ENCODE results near the gene DYSF.
A peak's percentile ranks its signal among the peaks of the same experiment; 100 is the strongest.

Gene DYSF

DNA sequence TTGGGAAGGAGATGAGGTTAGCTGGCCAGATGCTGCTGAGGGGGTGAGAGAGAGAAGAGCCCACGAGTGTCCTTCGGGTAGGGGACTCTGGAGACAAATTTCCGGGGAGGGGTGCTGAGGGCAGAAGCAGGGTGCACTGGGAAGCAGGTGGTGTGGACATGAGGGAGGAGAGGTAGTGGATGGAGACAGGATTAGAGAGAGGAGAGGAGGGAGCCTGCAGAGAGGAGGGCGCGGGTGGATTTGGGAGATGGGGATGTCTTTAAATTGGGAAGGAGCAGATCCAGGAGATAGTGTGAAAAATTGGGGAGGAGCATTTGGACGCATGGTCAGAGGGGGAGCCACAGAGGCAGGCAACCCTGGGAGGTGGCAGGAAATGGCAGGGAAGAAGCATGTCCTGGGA, 154.7 kb downstream of the DYSF start:
- Histone ChIP-seq H3K27ac (replicated peaks; ENCODE audit: low read length) (no peak overlapping the region), H3K4me2 (ENCODE audit: insufficient read depth, low read length, poor library complexity, severe bottlenecking) (no peak overlapping the region), H3K4ac (ENCODE audit: low read length) (no peak overlapping the region), H3K9ac (ENCODE audit: low read depth, low read length, poor library complexity) (no peak overlapping the region), H3K4me3 (ENCODE audit: low read length in 2 of 2) (no peak overlapping the region), H2AFZ (ENCODE audit: low read length) (no peak overlapping the region), H3K79me1 (ENCODE audit: low read depth, low read length) (no peaks in the 10 kb centered on the region), H2BK5ac (ENCODE audit: low read length) (no peak overlapping the region), H3K23ac (ENCODE audit: low read depth, low read length, poor library complexity) (no peak overlapping the region), H2BK12ac (ENCODE audit: low read length) (peak overlapping the region; percentile 35), H2BK120ac (ENCODE audit: low read depth, low read length) (no peak overlapping the region), H3K14ac (ENCODE audit: low read length) (no peak overlapping the region), H2AK5ac (ENCODE audit: low read depth, low read length) (no peak overlapping the region), H2BK15ac (ENCODE audit: low read length) (no peak overlapping the region), H4K8ac (ENCODE audit: low read depth, low read length) (no peak overlapping the region), H3K9me3 (replicated peaks in 1 of 2; ENCODE audit: control insufficient read depth in 2 of 2, insufficient read depth in 1 of 2, low read depth in 1 of 2, low read length in 2 of 2) (no peaks in the 10 kb centered on the region), H4K91ac (ENCODE audit: low read depth, low read length, poor library complexity) (no peak overlapping the region), H3K18ac (ENCODE audit: low read length) (no peak overlapping the region), H3K4me1 (ENCODE audit: control insufficient read depth in 2 of 2, insufficient read depth in 1 of 2, low read depth in 1 of 2, low read length in 2 of 2) (peaks cover 3 to 21% of the 10 kb centered on the region in 2 donors), H3K36me3 (replicated peaks in 1 of 2; ENCODE audit: control insufficient read depth in 2 of 2, insufficient read depth in 2 of 2, low read length in 2 of 2) (no peaks in the 10 kb centered on the region), H3K27me3 (ENCODE audit: control insufficient read depth in 3 of 3, insufficient read depth in 3 of 3, low read depth in 1 of 3, low read length in 3 of 3) (peaks cover 0 to 3% (median 0%) of the 10 kb centered on the region in 3 experiments)
- WGBS, 2 donors (ENCODE audit: extremely low coverage in 2 of 2, insufficient read length in 2 of 2, insufficient replicate concordance in 1 of 2) = no CpG with 5 or more reads among the region's 6 CpGs
- DNase-seq (ENCODE audit: low spot score) = no peak

DNA sequence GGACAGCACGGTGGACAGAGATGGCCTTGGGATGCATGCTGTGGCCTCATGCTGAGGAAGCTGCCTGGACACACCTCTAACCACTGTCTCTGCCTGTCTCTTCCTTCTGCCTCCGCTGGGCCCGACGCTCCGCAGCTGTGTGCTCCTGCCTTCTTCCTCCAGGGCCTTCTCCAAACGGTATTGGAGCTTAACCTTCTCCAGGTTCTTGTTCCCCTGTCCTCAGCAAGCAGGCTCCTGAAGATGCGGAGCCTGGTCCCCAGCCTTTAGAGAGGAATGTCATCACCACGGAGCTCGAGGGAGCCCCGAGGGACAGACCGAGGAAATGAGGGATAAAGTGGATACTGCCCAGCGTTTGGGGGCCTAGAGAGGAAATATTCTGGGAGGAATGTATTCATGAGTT, 155.1 kb downstream of the DYSF start:
- Histone ChIP-seq H2AK5ac (ENCODE audit: low read depth, low read length) (no peak overlapping the region), H3K4me2 (ENCODE audit: insufficient read depth, low read length, poor library complexity, severe bottlenecking) (no peak overlapping the region), H2AFZ (ENCODE audit: low read length) (no peak overlapping the region), H4K91ac (ENCODE audit: low read depth, low read length, poor library complexity) (no peak overlapping the region), H3K27me3 (ENCODE audit: control insufficient read depth in 3 of 3, insufficient read depth in 3 of 3, low read depth in 1 of 3, low read length in 3 of 3) (peaks cover 0 to 3% (median 0%) of the 10 kb centered on the region in 3 experiments), H3K79me1 (ENCODE audit: low read depth, low read length) (no peaks in the 10 kb centered on the region), H3K9me3 (replicated peaks in 1 of 2; ENCODE audit: control insufficient read depth in 2 of 2, insufficient read depth in 1 of 2, low read depth in 1 of 2, low read length in 2 of 2) (no peaks in the 10 kb centered on the region), H3K36me3 (replicated peaks in 1 of 2; ENCODE audit: control insufficient read depth in 2 of 2, insufficient read depth in 2 of 2, low read length in 2 of 2) (no peaks in the 10 kb centered on the region), H2BK5ac (ENCODE audit: low read length) (no peak overlapping the region), H3K18ac (ENCODE audit: low read length) (no peak overlapping the region), H3K4me3 (ENCODE audit: low read length in 2 of 2) (no peak overlapping the region), H3K4me1 (ENCODE audit: control insufficient read depth in 2 of 2, insufficient read depth in 1 of 2, low read depth in 1 of 2, low read length in 2 of 2) (peaks cover 3 to 19% of the 10 kb centered on the region in 2 donors), H3K23ac (ENCODE audit: low read depth, low read length, poor library complexity) (no peak overlapping the region), H2BK12ac (ENCODE audit: low read length) (peak overlapping the region; percentile 35), H4K8ac (ENCODE audit: low read depth, low read length) (no peak overlapping the region), H3K27ac (replicated peaks; ENCODE audit: low read length) (no peak overlapping the region), H2BK120ac (ENCODE audit: low read depth, low read length) (no peak overlapping the region), H3K4ac (ENCODE audit: low read length) (no peak overlapping the region), H2BK15ac (ENCODE audit: low read length) (no peak overlapping the region), H3K14ac (ENCODE audit: low read length) (no peak overlapping the region), H3K9ac (ENCODE audit: low read depth, low read length, poor library complexity) (no peak overlapping the region)
- DNase-seq (ENCODE audit: low spot score) = no peak
- no CpG with 5 or more reads among the region's 12 CpGs for WGBS, 2 donors (ENCODE audit: extremely low coverage in 2 of 2, insufficient read length in 2 of 2, insufficient replicate concordance in 1 of 2)

DNA sequence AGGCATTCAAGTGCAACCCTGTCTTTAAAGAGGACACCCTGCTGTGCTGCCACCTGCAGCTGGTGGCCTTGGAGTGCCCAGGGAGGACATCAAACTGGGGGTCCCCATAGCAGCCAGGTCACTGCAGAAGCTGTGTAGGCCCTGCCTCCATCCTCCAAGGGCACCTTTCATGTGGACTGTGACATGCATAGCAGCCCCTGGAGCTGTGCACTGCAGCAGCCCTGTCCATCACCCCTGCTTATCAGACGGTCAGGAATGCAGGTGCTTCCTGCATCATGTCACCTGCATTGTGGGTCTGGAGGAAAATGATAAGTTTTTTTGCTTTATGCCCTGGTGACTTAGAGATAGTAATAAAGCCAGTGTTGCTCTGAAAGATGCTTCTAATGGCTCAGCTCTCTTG, 155.7 kb downstream of the DYSF start:
- Histone ChIP-seq H3K9ac (ENCODE audit: low read depth, low read length, poor library complexity) (no peak overlapping the region), H3K14ac (ENCODE audit: low read length) (no peak overlapping the region), H2BK120ac (ENCODE audit: low read depth, low read length) (no peak overlapping the region), H3K18ac (ENCODE audit: low read length) (no peak overlapping the region), H3K27me3 (ENCODE audit: control insufficient read depth in 3 of 3, insufficient read depth in 3 of 3, low read depth in 1 of 3, low read length in 3 of 3) (peaks cover 0 to 3% (median 0%) of the 10 kb centered on the region in 3 experiments), H3K9me3 (replicated peaks in 1 of 2; ENCODE audit: control insufficient read depth in 2 of 2, insufficient read depth in 1 of 2, low read depth in 1 of 2, low read length in 2 of 2) (no peaks in the 10 kb centered on the region), H3K4ac (ENCODE audit: low read length) (no peak overlapping the region), H2BK12ac (ENCODE audit: low read length) (no peak overlapping the region), H3K4me1 (ENCODE audit: control insufficient read depth in 2 of 2, insufficient read depth in 1 of 2, low read depth in 1 of 2, low read length in 2 of 2) (peaks cover 3 to 15% of the 10 kb centered on the region in 2 donors), H4K8ac (ENCODE audit: low read depth, low read length) (no peak overlapping the region), H4K91ac (ENCODE audit: low read depth, low read length, poor library complexity) (no peak overlapping the region), H2BK15ac (ENCODE audit: low read length) (no peak overlapping the region), H3K23ac (ENCODE audit: low read depth, low read length, poor library complexity) (no peak overlapping the region), H3K27ac (replicated peaks; ENCODE audit: low read length) (no peak overlapping the region), H2AFZ (ENCODE audit: low read length) (no peak overlapping the region), H3K4me2 (ENCODE audit: insufficient read depth, low read length, poor library complexity, severe bottlenecking) (no peak overlapping the region), H3K79me1 (ENCODE audit: low read depth, low read length) (no peaks in the 10 kb centered on the region), H3K4me3 (ENCODE audit: low read length in 2 of 2) (no peak overlapping the region), H3K36me3 (replicated peaks in 1 of 2; ENCODE audit: control insufficient read depth in 2 of 2, insufficient read depth in 2 of 2, low read length in 2 of 2) (no peaks in the 10 kb centered on the region), H2BK5ac (ENCODE audit: low read length) (no peak overlapping the region), H2AK5ac (ENCODE audit: low read depth, low read length) (no peak overlapping the region)
- DNase-seq (ENCODE audit: low spot score) = no peak
- no CpG with 5 or more reads among the region's 1 CpG for WGBS, 2 donors (ENCODE audit: extremely low coverage in 2 of 2, insufficient read length in 2 of 2, insufficient replicate concordance in 1 of 2)

DNA sequence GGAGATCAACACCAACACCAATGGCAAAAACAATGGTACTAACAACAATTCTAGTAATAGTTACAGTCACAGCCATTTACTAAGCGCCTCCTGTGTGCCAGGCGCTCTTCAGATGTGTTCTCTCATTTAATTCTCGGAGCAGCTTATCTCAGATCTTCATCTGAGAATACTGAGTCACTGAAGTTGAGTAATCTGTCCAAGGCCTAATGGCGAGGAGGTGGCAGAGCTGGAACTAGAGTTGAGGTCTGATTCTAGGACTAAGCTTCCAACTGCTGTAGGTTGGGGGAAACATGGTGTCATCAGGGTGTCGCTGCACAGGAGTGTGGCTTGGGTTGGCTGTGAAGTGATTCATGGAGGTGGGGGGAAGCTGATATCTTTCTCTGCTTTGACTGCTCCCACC, 156.1 kb downstream of the DYSF start:
- Histone ChIP-seq H3K9me3 (replicated peaks in 1 of 2; ENCODE audit: control insufficient read depth in 2 of 2, insufficient read depth in 1 of 2, low read depth in 1 of 2, low read length in 2 of 2) (no peaks in the 10 kb centered on the region), H2AFZ (ENCODE audit: low read length) (no peak overlapping the region), H3K4me1 (ENCODE audit: control insufficient read depth in 2 of 2, insufficient read depth in 1 of 2, low read depth in 1 of 2, low read length in 2 of 2) (peaks cover 3 to 14% of the 10 kb centered on the region in 2 donors), H2AK5ac (ENCODE audit: low read depth, low read length) (no peak overlapping the region), H3K14ac (ENCODE audit: low read length) (no peak overlapping the region), H3K79me1 (ENCODE audit: low read depth, low read length) (no peaks in the 10 kb centered on the region), H2BK15ac (ENCODE audit: low read length) (no peak overlapping the region), H3K4ac (ENCODE audit: low read length) (no peak overlapping the region), H3K27ac (replicated peaks; ENCODE audit: low read length) (no peak overlapping the region), H3K23ac (ENCODE audit: low read depth, low read length, poor library complexity) (no peak overlapping the region), H3K27me3 (ENCODE audit: control insufficient read depth in 3 of 3, insufficient read depth in 3 of 3, low read depth in 1 of 3, low read length in 3 of 3) (peaks cover 0 to 3% (median 0%) of the 10 kb centered on the region in 3 experiments), H3K9ac (ENCODE audit: low read depth, low read length, poor library complexity) (no peak overlapping the region), H4K8ac (ENCODE audit: low read depth, low read length) (no peak overlapping the region), H2BK5ac (ENCODE audit: low read length) (no peak overlapping the region), H2BK12ac (ENCODE audit: low read length) (no peak overlapping the region), H3K36me3 (replicated peaks in 1 of 2; ENCODE audit: control insufficient read depth in 2 of 2, insufficient read depth in 2 of 2, low read length in 2 of 2) (no peaks in the 10 kb centered on the region), H3K4me3 (ENCODE audit: low read length in 2 of 2) (no peak overlapping the region), H2BK120ac (ENCODE audit: low read depth, low read length) (no peak overlapping the region), H4K91ac (ENCODE audit: low read depth, low read length, poor library complexity) (no peak overlapping the region), H3K4me2 (ENCODE audit: insufficient read depth, low read length, poor library complexity, severe bottlenecking) (no peak overlapping the region), H3K18ac (ENCODE audit: low read length) (no peak overlapping the region)
- WGBS, 2 donors (ENCODE audit: extremely low coverage in 2 of 2, insufficient read length in 2 of 2, insufficient replicate concordance in 1 of 2) = no CpG with 5 or more reads among the region's 5 CpGs
- DNase-seq (ENCODE audit: low spot score) = no peak
